Fibroblast of skin of left biceps (primary cell): ENCODE data around the gene OR4F6.
A peak's percentile ranks its signal among the peaks of the same experiment; 100 is the strongest.

Source experiments
- DNase-seq, 2 experiments: peaks; one replicate each; pipeline ENCODE4 v3.0.0-alpha.2; 2013; ENCODE audit warnings: low read depth in 2 of 2

Gene OR4F6

GRCh38 chr15:101804941-101805340, 1.6 kb downstream of the OR4F6 start:
- DNase-seq: no peak

GRCh38 chr15:101805605-101806345, 2.5 kb downstream of the OR4F6 start:
- no peak for DNase-seq

GRCh38 chr15:101807345-101807945, 4.1 kb downstream of the OR4F6 start:
- DNase-seq: peak in 1 of 2 experiments; percentile 25

- DNase-seq: peak in 1 of 2 experiments; percentile 47
Observed at GRCh38 chr15:101808201-101808600, 4.9 kb downstream of the OR4F6 start.

- no peak for DNase-seq
Observed at GRCh38 chr15:101810456-101810855, 7.1 kb downstream of the OR4F6 start.

- DNase-seq: no peak
Observed at GRCh38 chr15:101810876-101811275, 7.6 kb downstream of the OR4F6 start.

- no peak for DNase-seq
Observed at GRCh38 chr15:101811902-101812301, 8.6 kb downstream of the OR4F6 start, which contains the start of gene OR4F15. TSS of gene OR4F15 (plus strand) at chr15:101812202. CDS start at chr15:101818187, 5,985 bp downstream.

- no peak for DNase-seq
Observed at GRCh38 chr15:101813803-101814534, 10.7 kb downstream of the OR4F6 start.

- DNase-seq: no peak
Observed at GRCh38 chr15:101820781-101821180, 17.5 kb downstream of the OR4F6 start.

- peak in 1 of 2 experiments; percentile 33 for DNase-seq
Observed at GRCh38 chr15:101827257-101827656, 23.9 kb downstream of the OR4F6 start.

- no peak for DNase-seq
Observed at GRCh38 chr15:101828774-101829173, 25.5 kb downstream of the OR4F6 start.

- no peak for DNase-seq
Observed at GRCh38 chr15:101841656-101842055, 38.3 kb downstream of the OR4F6 start.

- DNase-seq: no peak
Observed at GRCh38 chr15:101844916-101845315, 41.6 kb downstream of the OR4F6 start.

GRCh38 chr15:101852356-101852755, 49.0 kb downstream of the OR4F6 start:
- no peak for DNase-seq
